Measurements from ENCODE around the gene BRSK1. TPM values are rescaled to one million over a fixed set of nuclear protein-coding genes. Genes with fewer than 3 reads are reported as not detected.

BRSK1 gene
- total RNA-seq, 2 experiments from 2014 or later, result 6.9 to 9.1 TPM

DNA sequence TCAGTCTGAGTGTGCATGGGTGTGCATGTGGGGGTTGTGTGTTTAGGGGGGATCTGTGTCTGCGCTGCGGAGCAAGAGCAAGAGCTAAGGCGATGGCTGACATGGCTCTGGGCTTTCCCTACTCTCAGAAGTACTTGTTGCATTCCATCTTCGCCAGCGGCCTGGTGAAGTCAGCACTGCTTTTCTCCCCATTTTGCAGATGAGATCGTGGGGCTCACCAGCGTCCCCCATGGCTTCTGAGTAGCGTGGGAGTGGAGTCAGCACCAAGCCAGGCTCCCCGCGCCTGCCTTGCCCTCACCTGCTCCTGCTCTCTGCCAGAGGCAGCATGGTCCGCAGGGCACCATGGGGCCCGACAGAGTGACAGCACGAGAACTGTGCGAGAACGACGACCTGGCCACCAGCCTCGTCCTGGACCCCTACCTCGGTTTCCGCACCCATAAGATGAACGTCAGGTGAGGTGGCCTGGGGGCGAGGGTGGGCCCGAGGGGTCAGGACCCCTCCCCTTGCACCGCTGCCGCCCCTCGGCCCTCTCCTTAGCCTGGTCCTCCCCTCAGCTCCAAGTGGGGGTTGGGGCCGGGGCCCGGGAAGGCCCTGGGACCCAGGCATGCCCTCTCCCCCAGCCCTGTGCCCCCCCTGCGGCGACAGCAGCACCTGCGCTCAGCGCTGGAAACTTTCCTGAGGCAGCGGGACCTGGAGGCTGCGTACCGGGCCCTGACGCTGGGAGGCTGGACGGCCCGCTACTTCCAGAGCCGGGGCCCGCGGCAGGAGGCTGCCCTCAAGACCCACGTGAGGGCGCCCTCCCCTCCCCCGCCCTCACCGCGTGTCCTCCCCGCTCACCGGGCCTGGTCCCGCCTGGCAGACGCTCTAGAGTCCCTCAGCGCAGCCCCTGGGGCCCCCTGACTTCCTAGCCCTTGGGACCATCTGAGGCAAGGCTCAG lies 58.1 kb downstream of the BRSK1 start:
- Mint-ChIP-seq H3K4me1 (peaks cover 17% of the 10 kb centered on the region), H3K27ac (peak overlapping the region; percentile 43), H3K36me3 (peaks cover 3% of the 10 kb centered on the region), H3K27me3 (peaks cover 4% of the 10 kb centered on the region), H3K9me3 (ENCODE audit: low read depth) (no peaks in the 10 kb centered on the region), H3K4me3 (peak overlapping the region; percentile 73)
- CTCF ChIA-PET, result interaction anchor here (0.8 to 1.4 kb wide), 3 partner anchors 41 to 201 kb away, joined by 3 to 5 read pairs (median 3); no protein-coding TSS in a partner anchor
- ATAC-seq, result no peak
- DNase-seq, result no peak

GRCh38 chr19:55344444-55344843 lies 60.6 kb downstream of the BRSK1 start:
- Mint-ChIP-seq H3K27me3 (no peaks in the 10 kb centered on the region), H3K9me3 (ENCODE audit: low read depth) (no peaks in the 10 kb centered on the region), H3K4me1 (peaks cover 9% of the 10 kb centered on the region), H3K4me3 (no peak overlapping the region), H3K36me3 (peaks cover 3% of the 10 kb centered on the region), H3K27ac (no peak overlapping the region)
- CTCF ChIA-PET, result no interaction called here
- DNase-seq, result no peak
- no peak for ATAC-seq

DNA sequence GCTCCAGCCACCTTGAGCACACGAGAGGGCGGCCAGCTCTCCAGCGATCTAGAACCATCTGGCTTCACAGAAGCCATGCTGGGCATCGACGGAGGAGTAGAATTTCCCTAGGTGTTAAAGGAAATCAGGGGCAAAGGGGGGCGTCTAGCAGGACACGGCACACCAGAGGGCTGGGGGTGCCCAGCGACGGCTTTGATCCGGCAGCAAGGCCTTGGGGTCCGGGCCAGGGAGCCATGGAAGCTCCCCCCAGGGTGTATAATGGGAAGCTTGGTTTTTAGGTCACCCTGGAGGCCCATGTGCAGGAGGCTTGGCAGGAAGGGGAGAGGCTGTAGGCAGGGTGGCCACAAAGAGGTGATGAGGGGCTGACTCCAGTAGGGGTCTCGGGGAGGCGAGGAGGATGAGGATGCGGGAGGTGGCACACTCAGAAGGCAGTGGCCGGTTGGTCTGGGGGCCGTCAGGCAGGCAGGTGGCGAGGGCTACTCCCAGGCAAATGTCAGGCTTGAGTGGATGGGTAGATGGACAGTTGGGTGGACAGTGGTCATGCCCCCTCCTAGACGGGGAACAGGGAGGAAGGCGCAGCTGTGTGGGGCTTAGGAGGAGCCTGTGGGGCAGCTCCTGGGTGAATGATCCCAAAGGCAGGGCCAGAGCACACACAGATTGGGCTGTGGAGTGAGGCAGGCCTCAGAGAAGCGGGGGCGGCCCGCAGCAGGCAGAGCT lies 61.5 kb downstream of the BRSK1 start:
- Mint-ChIP-seq H3K27ac (no peak overlapping the region), H3K4me3 (no peak overlapping the region), H3K36me3 (peaks cover 2% of the 10 kb centered on the region), H3K9me3 (ENCODE audit: low read depth) (no peaks in the 10 kb centered on the region), H3K4me1 (peaks cover 9% of the 10 kb centered on the region), H3K27me3 (no peaks in the 10 kb centered on the region)
- no peak for ATAC-seq
- no peak for DNase-seq
- CTCF ChIA-PET, result no interaction called here

- Mint-ChIP-seq H3K27me3 (peaks cover 1% of the 10 kb centered on the region), H3K4me3 (no peak overlapping the region), H3K36me3 (peaks cover 2% of the 10 kb centered on the region), H3K27ac (no peak overlapping the region), H3K4me1 (peaks cover 10% of the 10 kb centered on the region), H3K9me3 (ENCODE audit: low read depth) (no peaks in the 10 kb centered on the region)
- CTCF ChIA-PET, result interaction anchor here (1.3 kb wide), 1 partner anchor 44 kb away, joined by 3 read pairs; no protein-coding TSS in a partner anchor
- DNase-seq, result no peak
- ATAC-seq, result no peak
Measured at GRCh38 chr19:55345818-55346724, 62.3 kb downstream of the BRSK1 start.

GRCh38 chr19:55346725-55347441 lies 63.1 kb downstream of the BRSK1 start:
- no peak overlapping the region for H3K27ac Mint-ChIP-seq
- H3K4me1 Mint-ChIP-seq, result peaks cover 12% of the 10 kb centered on the region
- H3K4me3 Mint-ChIP-seq, result no peak overlapping the region
- H3K27me3 Mint-ChIP-seq, result peaks cover 8% of the 10 kb centered on the region
- H3K36me3 Mint-ChIP-seq, result peaks cover 2% of the 10 kb centered on the region
- no peak for ATAC-seq
- no peaks in the 10 kb centered on the region for H3K9me3 Mint-ChIP-seq (ENCODE audit: low read depth)
- no peak for DNase-seq
- CTCF ChIA-PET, result interaction anchor here (1.3 kb wide), 1 partner anchor 45 kb away, joined by 3 read pairs; no protein-coding TSS in a partner anchor

- CTCF ChIA-PET, result interaction anchor here (1.3 kb wide), 1 partner anchor 46 kb away, joined by 3 read pairs; no protein-coding TSS in a partner anchor
- no peak overlapping the region for H3K27ac Mint-ChIP-seq
- peaks cover 2% of the 10 kb centered on the region for H3K36me3 Mint-ChIP-seq
- no peak overlapping the region for H3K4me3 Mint-ChIP-seq
- H3K27me3 Mint-ChIP-seq, result peaks cover 15% of the 10 kb centered on the region
- ATAC-seq (no peak), DNase-seq (no peak)
- H3K4me1 Mint-ChIP-seq, result peaks cover 17% of the 10 kb centered on the region
- no peaks in the 10 kb centered on the region for H3K9me3 Mint-ChIP-seq (ENCODE audit: low read depth)
Measured at GRCh38 chr19:55347442-55348009, 63.7 kb downstream of the BRSK1 start.

GRCh38 chr19:55348317-55349034 lies 64.7 kb downstream of the BRSK1 start:
- Mint-ChIP-seq H3K27ac (no peak overlapping the region), H3K4me1 (peaks cover 26% of the 10 kb centered on the region), H3K27me3 (peaks cover 24% of the 10 kb centered on the region), H3K36me3 (no peaks in the 10 kb centered on the region), H3K9me3 (ENCODE audit: low read depth) (no peaks in the 10 kb centered on the region), H3K4me3 (no peak overlapping the region)
- CTCF ChIA-PET, result interaction anchor here (0.9 kb wide), 1 partner anchor 47 kb away, joined by 5 read pairs; no protein-coding TSS in a partner anchor
- no peak for DNase-seq
- ATAC-seq, result no peak

DNA sequence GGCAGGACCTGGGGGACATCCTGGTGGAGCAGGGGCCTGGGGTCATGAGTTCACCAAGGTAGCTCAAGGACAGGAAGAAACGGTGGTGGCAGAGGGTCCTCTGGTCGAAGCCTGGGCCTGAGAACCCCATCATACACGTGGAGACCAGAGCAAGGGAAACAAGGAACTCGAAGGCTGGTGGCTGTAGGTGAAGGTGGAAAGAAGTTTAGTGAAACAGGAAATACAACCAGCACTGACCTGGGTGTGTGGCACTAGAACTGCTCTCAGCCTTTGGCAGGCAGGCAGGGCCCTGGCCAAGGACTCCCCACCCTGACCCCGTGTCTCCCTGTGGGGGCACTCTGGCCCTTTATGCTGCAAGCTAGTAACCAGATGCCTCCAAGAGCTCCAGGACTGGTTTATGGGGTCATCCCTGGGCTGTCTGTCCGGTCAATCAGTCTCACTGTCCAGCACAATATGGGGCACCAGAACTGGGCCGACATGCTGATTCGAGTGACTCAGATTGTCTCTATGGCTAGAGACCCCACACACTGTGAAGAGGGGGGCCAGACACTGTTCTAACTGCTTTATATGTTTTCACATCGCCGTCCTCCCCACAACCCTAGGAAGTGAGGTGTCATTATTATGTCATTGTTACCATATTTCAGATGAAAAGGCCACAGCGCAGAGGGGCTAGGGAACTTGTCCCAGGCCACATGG lies 67.0 kb downstream of the BRSK1 start:
- peaks cover 36% of the 10 kb centered on the region for H3K27me3 Mint-ChIP-seq
- H3K36me3 Mint-ChIP-seq, result no peaks in the 10 kb centered on the region
- peaks cover 31% of the 10 kb centered on the region for H3K4me1 Mint-ChIP-seq
- H3K4me3 Mint-ChIP-seq, result no peak overlapping the region
- H3K27ac Mint-ChIP-seq, result peak overlapping the region; percentile 59
- DNase-seq (no peak), ATAC-seq (no peak)
- H3K9me3 Mint-ChIP-seq (ENCODE audit: low read depth), result no peaks in the 10 kb centered on the region
- CTCF ChIA-PET, result interaction anchor here (0.6 to 1.3 kb wide), 4 partner anchors 11 to 67 kb away, joined by 3 to 4 read pairs (median 4); partner anchors contain the start of gene KMT5C

DNA sequence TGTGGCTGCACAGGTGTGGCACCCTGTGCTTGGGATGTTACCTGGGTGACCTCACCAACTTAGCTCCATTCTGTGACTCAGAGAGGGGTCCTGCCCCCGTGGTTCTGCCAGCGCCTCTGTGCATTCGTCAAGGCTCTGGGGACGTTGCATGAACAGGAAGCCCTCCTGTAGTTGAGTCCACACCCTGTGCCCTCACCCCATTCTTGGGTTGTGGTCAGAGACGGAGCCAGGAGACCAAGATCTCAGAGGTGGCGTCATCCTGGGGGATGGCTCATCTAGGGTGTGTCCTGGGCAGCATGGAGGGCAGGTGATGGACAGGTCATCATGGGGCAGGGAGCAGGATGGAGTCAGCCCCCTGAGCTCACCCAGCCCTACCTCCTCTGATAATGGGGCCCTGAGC lies 68.2 kb downstream of the BRSK1 start:
- H3K27me3 Mint-ChIP-seq, result peaks cover 49% of the 10 kb centered on the region

GRCh38 chr19:55352549-55353145 lies 68.8 kb downstream of the BRSK1 start:
- ATAC-seq, result no peak
- CTCF ChIA-PET, result interaction anchor here (0.8 to 1.7 kb wide), 4 partner anchors 12 to 211 kb away, joined by 3 to 5 read pairs (median 3); partner anchors contain the start of gene KMT5C
- Mint-ChIP-seq H3K27me3 (peaks cover 54% of the 10 kb centered on the region), H3K4me3 (peak overlapping the region; percentile 10), H3K27ac (no peak overlapping the region), H3K4me1 (peaks cover 31% of the 10 kb centered on the region), H3K9me3 (ENCODE audit: low read depth) (no peaks in the 10 kb centered on the region), H3K36me3 (no peaks in the 10 kb centered on the region)
- no peak for DNase-seq

More for the DNA sequence above, 68.2 kb downstream of the BRSK1 start:
- H3K4me1 Mint-ChIP-seq, result peaks cover 31% of the 10 kb centered on the region
- no peaks in the 10 kb centered on the region for H3K9me3 Mint-ChIP-seq (ENCODE audit: low read depth)
- ATAC-seq (peak; percentile 18), DNase-seq (peak; percentile 64)
- H3K4me3 Mint-ChIP-seq, result no peak overlapping the region
- CTCF ChIA-PET, result interaction anchor here (0.8 to 1.7 kb wide), 4 partner anchors 11 to 210 kb away, joined by 3 to 5 read pairs (median 3); partner anchors contain the start of gene KMT5C
- no peak overlapping the region for H3K27ac Mint-ChIP-seq
- no peaks in the 10 kb centered on the region for H3K36me3 Mint-ChIP-seq

Measured in activated CD8-positive, alpha-beta memory T cell treated with anti-CD3 and anti-CD28 coated beads, Interleukin-2, amount 10 ng/mL, durations not matched to agents 7 days and 5 days (primary cell).